HCT116 (cell line): Measurements from ENCODE around the gene ARHGAP10. TPM values are rescaled to one million over a fixed set of nuclear protein-coding genes. Genes with fewer than 3 reads are reported as not detected.

Experiments used
- ATAC-seq: fragments of 200-7000 bp; cut with Tn5 transposase; 2 replicates; pipeline ENCODE4 v1.9.1; 2020; ENCODE audit warnings: mild to moderate bottlenecking, moderate library complexity
- BruUV-seq: library from RNA; stranded (reverse); fragments of 400-500 nt; replicated peaks from 2 replicates; lab custom pipeline; 2021; lab: Mats Ljungman, UMichigan
- CTCF ChIA-PET: fragments of 300-600 bp; sonication (Branson Sonifier 250); formaldehyde crosslinking; loops from one replicate; lab custom pipeline; 2021; ENCODE audit warnings: antibody characterized with exemption; lab: Charles Lee
- POLR2A ChIA-PET: fragments of 300-600, 350-600 bp; sonication (Branson Sonifier 250); formaldehyde crosslinking; loops from one replicate; lab custom pipeline; 2021; ENCODE audit warnings: antibody characterized with exemption; lab: Charles Lee
- RAD21 ChIA-PET, 2 experiments: fragments of 300-600 bp; sonication (Branson Sonifier 250); formaldehyde crosslinking; loops; one replicate each; lab custom pipeline; 2023; ENCODE audit warnings: low total read pairs in 2 of 2; ENCODE audit not compliant: uncharacterized antibody in 2 of 2, unreplicated experiment in 2 of 2, low non-redundant PET in 1 of 2; lab: Charles Lee
- DNase-seq: peaks from one replicate; pipeline ENCODE4 v3.0.0-alpha.2; 2010; ENCODE audit warnings: low read depth, low spot score
- H2AFZ ChIP-seq: fragments of 200-600 bp; shearing (Covaris generic), sonication (generic); 2 replicates; pipeline ENCODE4 v1.6.1; 2017; ENCODE audit warnings: low read depth, mixed run types, mixed read lengths, antibody characterized with exemption, low read length; ENCODE audit not compliant: poor library complexity, severe bottlenecking
- H3K27ac ChIP-seq: 2 replicates; pipeline ENCODE4 v1.5.1; 2012; ENCODE audit warnings: low read depth, low read length
- H3K27me3 ChIP-seq: fragments of 200-600 bp; sonication (generic); 2 replicates; pipeline ENCODE4 v1.6.1; 2016; ENCODE audit warnings: mixed run types, low read length, mixed read lengths; ENCODE audit not compliant: insufficient read depth
- H3K36me3 ChIP-seq, 2 experiments: fragments of 200-500 bp in 1 of 2; fragments of 200-600 bp in 1 of 2; sonication (Bioruptor generic) in 1 of 2; sonication (generic) in 1 of 2; 2 replicates each; pipeline versions ENCODE4 v1.5.1 to v1.6.1; 2014 to 2016; ENCODE audit warnings: low read length in 2 of 2, inconsistent platforms in 1 of 2, mixed read lengths in 1 of 2, mixed run types in 1 of 2; ENCODE audit not compliant: insufficient read depth in 2 of 2, control insufficient read depth in 1 of 2
- H3K4me1 ChIP-seq, 2 experiments: fragments of 200-600 bp in 1 of 2; sonication (generic) in 1 of 2; 2 replicates each; pipeline versions ENCODE4 v1.5.1 to v1.6.1; 2012 to 2017; ENCODE audit warnings: low read length in 2 of 2, inconsistent platforms in 1 of 2, mild to moderate bottlenecking in 1 of 2, mixed read lengths in 1 of 2, mixed run types in 1 of 2, moderate library complexity in 1 of 2; ENCODE audit not compliant: insufficient read depth in 2 of 2, control insufficient read depth in 1 of 2
- H3K4me2 ChIP-seq: fragments of 200-600 bp; sonication (generic); 2 replicates; pipeline ENCODE4 v1.6.1; 2017; ENCODE audit warnings: mixed run types, low read length, mixed read lengths
- H3K4me3 ChIP-seq, 2 experiments: fragments of 200-600 bp in 1 of 2; sonication (generic) in 1 of 2; replicated peaks in 1 of 2; 2 replicates each; pipeline ENCODE4 v1.5.1; 2011 to 2016; ENCODE audit warnings: low read length in 2 of 2, control low read depth in 1 of 2, low read depth in 1 of 2, mild to moderate bottlenecking in 1 of 2, mixed read lengths in 1 of 2, mixed run types in 1 of 2
- H3K79me2 ChIP-seq: fragments of 200-600 bp; sonication (generic); 2 replicates; pipeline ENCODE4 v1.6.1; 2017; ENCODE audit warnings: mild to moderate bottlenecking, mixed run types, low read length, moderate library complexity, mixed read lengths; ENCODE audit not compliant: insufficient read depth
- H3K9ac ChIP-seq: fragments of 200-600 bp; sonication (generic); 2 replicates; pipeline ENCODE4 v1.6.1; 2016; ENCODE audit warnings: low read length, mixed read lengths
- H3K9me2 ChIP-seq: fragments of 200-600 bp; sonication (generic), shearing (Covaris generic); 2 replicates; pipeline ENCODE4 v1.6.1; 2017; ENCODE audit warnings: mixed run types, mild to moderate bottlenecking, moderate library complexity; ENCODE audit not compliant: insufficient read depth
- H3K9me3 ChIP-seq, 2 experiments: fragments of 200-500 bp in 1 of 2; fragments of 200-600 bp in 1 of 2; sonication (Bioruptor generic) in 1 of 2; sonication (generic) in 1 of 2; 2 replicates each; pipeline ENCODE4 v1.6.1; 2014 to 2017; ENCODE audit warnings: low read length in 2 of 2, mixed read lengths in 2 of 2, inconsistent platforms in 1 of 2, low read depth in 1 of 2, mild to moderate bottlenecking in 1 of 2, mixed run types in 1 of 2, moderate library complexity in 1 of 2; ENCODE audit not compliant: control insufficient read depth in 1 of 2, insufficient read depth in 1 of 2
- H4K20me1 ChIP-seq: fragments of 200-600 bp; sonication (generic), shearing (Covaris generic); 2 replicates; pipeline ENCODE4 v1.6.1; 2017; ENCODE audit warnings: mixed run types, mild to moderate bottlenecking, moderate library complexity; ENCODE audit not compliant: insufficient read depth
- CBX3 ChIP-seq: IDR thresholded peaks from 2 replicates; pipeline ENCODE4 v1.6.1; 2012; ENCODE audit warnings: low read depth
- CEBPB ChIP-seq: IDR thresholded peaks from 2 replicates; pipeline ENCODE4 v1.6.1; 2012; ENCODE audit warnings: low read depth
- ELF1 ChIP-seq: IDR thresholded peaks from 2 replicates; pipeline ENCODE4 v1.6.1; 2012; ENCODE audit warnings: low read depth, borderline replicate concordance
- EZH2 ChIP-seq: fragments of 200-600 bp; sonication (generic); IDR thresholded peaks from 2 replicates; pipeline ENCODE4 v1.6.1; 2017; ENCODE audit warnings: antibody characterized with exemption, mixed run types
- EZH2phosphoT487 ChIP-seq: fragments of 200-600 bp; IDR thresholded peaks from 2 replicates; pipeline ENCODE4 v1.6.1; 2018; ENCODE audit warnings: antibody characterized with exemption, borderline replicate concordance
- FOSL1 ChIP-seq: IDR thresholded peaks from 2 replicates; pipeline ENCODE4 v1.6.1; 2012; ENCODE audit warnings: low read depth
- JUND ChIP-seq: IDR thresholded peaks from 2 replicates; pipeline ENCODE4 v1.6.1; 2012
- POLR2A ChIP-seq: IDR thresholded peaks from 2 replicates; pipeline ENCODE4 v1.7.0; 2011; ENCODE audit warnings: borderline replicate concordance; ENCODE audit not compliant: insufficient read depth, insufficient read length; ENCODE audit errors: extremely low read depth
- POLR2AphosphoS5 ChIP-seq: IDR thresholded peaks from 2 replicates; pipeline ENCODE4 v1.6.1; 2011; ENCODE audit warnings: mild to moderate bottlenecking, low read depth, low read length, moderate library complexity
- SIN3A ChIP-seq: IDR thresholded peaks from 2 replicates; pipeline ENCODE4 v1.6.1; 2012; ENCODE audit warnings: low read depth
- SP1 ChIP-seq: IDR thresholded peaks from 2 replicates; pipeline ENCODE4 v1.6.1; 2012; ENCODE audit warnings: low read depth
- intact Hi-C: fragments of 100-400 bp; cut with micrococcal nuclease; formaldehyde crosslinking; loops from 2 replicates; pipeline ENCODE4 v1.10.0; 2022
- total RNA-seq: library from RNA; stranded (reverse); gene quantifications from one replicate; pipeline ENCODE4 v1.2.1, GENCODE V29; 2021; ENCODE audit not compliant: unreplicated experiment
- TF ChIP-seq, protein P1 (sequence below): IDR thresholded peaks from 2 replicates; pipeline ENCODE4 v1.6.1; 2011; ENCODE audit warnings: mild to moderate bottlenecking, low read length, moderate library complexity; ENCODE audit not compliant: insufficient replicate concordance; ENCODE audit errors: extremely low read depth
- TF ChIP-seq, protein P2 (sequence below), 3 experiments: fragments of 200-600 bp in 1 of 3; sonication (generic) in 1 of 3; IDR thresholded peaks in 2 of 3; conservative IDR thresholded peaks in 1 of 3; 2 replicates each; pipeline ENCODE4 v1.5.1; 2012 to 2017; ENCODE audit warnings: low read depth in 2 of 3, low read length in 2 of 3, antibody characterized with exemption in 1 of 3, borderline replicate concordance in 1 of 3, control low read depth in 1 of 3, mild to moderate bottlenecking in 1 of 3, mixed read lengths in 1 of 3, mixed run types in 1 of 3, moderate library complexity in 1 of 3; ENCODE audit not compliant: insufficient read depth in 1 of 3
- TF ChIP-seq, protein P3 (sequence below): IDR thresholded peaks from 2 replicates; pipeline ENCODE4 v1.6.1; 2012

ARHGAP10 gene
- total RNA-seq, 1 experiment from 2014 or later = 24.7 TPM

DNA sequence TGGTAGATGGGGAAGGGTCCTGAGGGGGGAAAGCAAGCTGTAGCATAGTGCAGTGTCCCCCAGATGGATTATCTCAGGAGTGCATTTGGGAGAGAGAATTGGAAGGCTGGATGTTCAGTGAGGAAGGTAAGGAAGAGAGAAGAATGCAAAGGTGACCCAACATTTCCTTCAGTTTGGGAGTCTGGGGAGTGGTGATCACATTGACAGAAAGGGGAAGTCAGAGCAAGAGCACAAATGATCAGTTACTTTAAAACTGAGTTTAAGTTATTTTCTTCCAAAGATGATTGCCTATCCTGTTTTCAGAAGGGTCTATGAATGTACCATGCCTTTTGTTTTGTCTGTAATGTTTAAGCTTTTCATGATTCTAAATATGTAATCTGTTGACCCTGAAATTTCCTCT, 47.6 kb downstream of the ARHGAP10 start:
- no peak for DNase-seq
- no peak overlapping the region for H3K9ac ChIP-seq
- H3K4me1 ChIP-seq = peaks cover 33 to 74% of the 10 kb centered on the region in 2 experiments
- H3K9me3 ChIP-seq = no peaks in the 10 kb centered on the region
- TF ChIP-seq CEBPB = no peak
- TF ChIP-seq ELF1 = no peak
- TF ChIP-seq CBX3 = no peak
- TF ChIP-seq, protein P1, sequence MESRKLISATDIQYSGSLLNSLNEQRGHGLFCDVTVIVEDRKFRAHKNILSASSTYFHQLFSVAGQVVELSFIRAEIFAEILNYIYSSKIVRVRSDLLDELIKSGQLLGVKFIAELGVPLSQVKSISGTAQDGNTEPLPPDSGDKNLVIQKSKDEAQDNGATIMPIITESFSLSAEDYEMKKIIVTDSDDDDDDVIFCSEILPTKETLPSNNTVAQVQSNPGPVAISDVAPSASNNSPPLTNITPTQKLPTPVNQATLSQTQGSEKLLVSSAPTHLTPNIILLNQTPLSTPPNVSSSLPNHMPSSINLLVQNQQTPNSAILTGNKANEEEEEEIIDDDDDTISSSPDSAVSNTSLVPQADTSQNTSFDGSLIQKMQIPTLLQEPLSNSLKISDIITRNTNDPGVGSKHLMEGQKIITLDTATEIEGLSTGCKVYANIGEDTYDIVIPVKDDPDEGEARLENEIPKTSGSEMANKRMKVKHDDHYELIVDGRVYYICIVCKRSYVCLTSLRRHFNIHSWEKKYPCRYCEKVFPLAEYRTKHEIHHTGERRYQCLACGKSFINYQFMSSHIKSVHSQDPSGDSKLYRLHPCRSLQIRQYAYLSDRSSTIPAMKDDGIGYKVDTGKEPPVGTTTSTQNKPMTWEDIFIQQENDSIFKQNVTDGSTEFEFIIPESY = no peak
- no peak for TF ChIP-seq POLR2A
- TF ChIP-seq POLR2AphosphoS5 = no peak
- TF ChIP-seq, all 23 proteins: peak for 0
- no peaks in the 10 kb centered on the region for H3K36me3 ChIP-seq
- H2AFZ ChIP-seq = no peak overlapping the region
- H3K79me2 ChIP-seq = peaks cover 75% of the 10 kb centered on the region
- peaks cover 7% of the 10 kb centered on the region; the same call in 1 of the 2 replicates for H4K20me1 ChIP-seq
- no peaks in the 10 kb centered on the region for H3K9me2 ChIP-seq
- ATAC-seq = no peak
- no TSS peak for BruUV-seq
- no peak overlapping the region for H3K27ac ChIP-seq
- CTCF ChIA-PET = no interaction called here
- H3K4me2 ChIP-seq = no peak overlapping the region
- intact Hi-C loops = loop anchor here (5.0 kb wide), 1 partner anchor 58 kb away; no protein-coding TSS in a partner anchor
- POLR2A ChIA-PET = no interaction called here
- RAD21 ChIA-PET = no interaction called here
- no peaks in the 10 kb centered on the region for H3K27me3 ChIP-seq
- H3K4me3 ChIP-seq = no peak overlapping the region

DNA sequence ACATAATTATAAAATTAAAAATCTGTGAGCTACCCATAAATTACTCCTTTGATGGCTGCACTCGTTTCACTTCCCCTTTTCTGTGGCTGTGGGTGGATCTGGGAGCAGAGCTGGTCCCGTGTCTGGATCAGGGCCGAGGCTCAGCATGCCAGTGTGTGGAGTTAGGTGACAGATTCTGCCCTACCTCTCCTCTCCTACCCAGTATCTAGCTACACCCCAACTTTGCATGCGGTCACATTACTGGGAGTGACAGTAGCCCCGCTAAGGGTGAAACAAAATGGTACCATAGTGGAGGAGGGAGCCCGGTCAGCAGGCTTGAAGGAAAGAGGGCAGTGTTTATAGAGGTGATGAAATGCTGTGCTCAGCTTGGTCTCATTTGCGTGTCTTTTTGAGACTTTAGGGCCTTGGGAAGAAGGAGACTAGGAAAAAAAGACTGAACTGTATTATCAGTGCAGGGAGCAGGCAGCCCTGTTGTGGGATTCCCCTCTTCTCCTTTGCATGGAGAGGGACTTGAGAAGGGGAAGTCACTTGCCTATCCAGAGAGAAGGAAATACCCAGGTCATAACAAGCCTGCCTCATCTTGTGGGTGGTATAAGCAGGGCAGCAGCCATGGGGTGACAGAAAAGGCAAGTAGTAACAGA, 48.4 kb downstream of the ARHGAP10 start:
- H3K27me3 ChIP-seq = no peaks in the 10 kb centered on the region
- no peak for ATAC-seq
- no peak overlapping the region for H2AFZ ChIP-seq
- H4K20me1 ChIP-seq = peaks cover 7% of the 10 kb centered on the region; the same call in 1 of the 2 replicates
- H3K4me3 ChIP-seq = no peak overlapping the region
- no TSS peak for BruUV-seq
- no peaks in the 10 kb centered on the region for H3K9me3 ChIP-seq
- intact Hi-C loops = no loop called here
- no peak for DNase-seq
- H3K79me2 ChIP-seq = peaks cover 71% of the 10 kb centered on the region
- ChIA-PET RAD21 (no interaction called here), POLR2A (no interaction called here), CTCF (no interaction called here)
- no peak overlapping the region for H3K9ac ChIP-seq
- H3K9me2 ChIP-seq = no peaks in the 10 kb centered on the region
- no peak overlapping the region for H3K27ac ChIP-seq
- peaks cover 33 to 66% of the 10 kb centered on the region in 2 experiments for H3K4me1 ChIP-seq
- H3K36me3 ChIP-seq = no peaks in the 10 kb centered on the region
- no peak overlapping the region for H3K4me2 ChIP-seq
- TF ChIP-seq, protein P2, sequence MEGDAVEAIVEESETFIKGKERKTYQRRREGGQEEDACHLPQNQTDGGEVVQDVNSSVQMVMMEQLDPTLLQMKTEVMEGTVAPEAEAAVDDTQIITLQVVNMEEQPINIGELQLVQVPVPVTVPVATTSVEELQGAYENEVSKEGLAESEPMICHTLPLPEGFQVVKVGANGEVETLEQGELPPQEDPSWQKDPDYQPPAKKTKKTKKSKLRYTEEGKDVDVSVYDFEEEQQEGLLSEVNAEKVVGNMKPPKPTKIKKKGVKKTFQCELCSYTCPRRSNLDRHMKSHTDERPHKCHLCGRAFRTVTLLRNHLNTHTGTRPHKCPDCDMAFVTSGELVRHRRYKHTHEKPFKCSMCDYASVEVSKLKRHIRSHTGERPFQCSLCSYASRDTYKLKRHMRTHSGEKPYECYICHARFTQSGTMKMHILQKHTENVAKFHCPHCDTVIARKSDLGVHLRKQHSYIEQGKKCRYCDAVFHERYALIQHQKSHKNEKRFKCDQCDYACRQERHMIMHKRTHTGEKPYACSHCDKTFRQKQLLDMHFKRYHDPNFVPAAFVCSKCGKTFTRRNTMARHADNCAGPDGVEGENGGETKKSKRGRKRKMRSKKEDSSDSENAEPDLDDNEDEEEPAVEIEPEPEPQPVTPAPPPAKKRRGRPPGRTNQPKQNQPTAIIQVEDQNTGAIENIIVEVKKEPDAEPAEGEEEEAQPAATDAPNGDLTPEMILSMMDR (IDR thresholded peaks at IDR 0.05 in 2 of 3, conservative IDR thresholded peaks at IDR 0.05 in 1 of 3; ENCODE audit: borderline replicate concordance in 1 of 3, insufficient read depth in 1 of 3, low read depth in 2 of 3, low read length in 2 of 3) = no peak
- TF ChIP-seq SIN3A = no peak
- TF ChIP-seq EZH2 = no peak
- TF ChIP-seq, protein P1 = no peak
- no peak for TF ChIP-seq ELF1
- no peak for TF ChIP-seq JUND
- TF ChIP-seq SP1 = no peak
- TF ChIP-seq POLR2AphosphoS5 = no peak
- no peak for TF ChIP-seq FOSL1
- no peak for TF ChIP-seq EZH2phosphoT487
- TF ChIP-seq, protein P3, sequence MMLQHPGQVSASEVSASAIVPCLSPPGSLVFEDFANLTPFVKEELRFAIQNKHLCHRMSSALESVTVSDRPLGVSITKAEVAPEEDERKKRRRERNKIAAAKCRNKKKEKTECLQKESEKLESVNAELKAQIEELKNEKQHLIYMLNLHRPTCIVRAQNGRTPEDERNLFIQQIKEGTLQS = no peak
